HG03469 (cell line): ENCODE measurements around the gene CRYAA.
"Not testable (repeated sequence)": the region's sequence is repeated elsewhere in the genome, so short reads cannot be mapped to it uniquely, and the experiment has no call there.

Source experiments
- ATAC-seq: cut with Tn5 transposase; IDR thresholded peaks from one replicate; pipeline ENCODE4 v1.9.1; 2021; ENCODE audit warnings: mild to moderate bottlenecking, moderate library complexity, moderate number of reproducible peaks; ENCODE audit not compliant: unreplicated experiment

CRYAA gene

GRCh38 chr21:43176621-43177020, 7.8 kb downstream of the CRYAA start:
- not testable (repeated sequence) for ATAC-seq

GRCh38 chr21:43177043-43177906, 8.5 kb downstream of the CRYAA start:
- ATAC-seq = not testable (repeated sequence)

GRCh38 chr21:43178175-43178826, 9.5 kb downstream of the CRYAA start:
- not testable (repeated sequence) for ATAC-seq

- not testable (repeated sequence) for ATAC-seq
Measured at GRCh38 chr21:43181033-43181432, 12.2 kb downstream of the CRYAA start.

- ATAC-seq = not testable (repeated sequence)
Measured at GRCh38 chr21:43187268-43187667, 18.5 kb downstream of the CRYAA start.

- ATAC-seq = no peak
Measured at GRCh38 chr21:43187715-43188114, 18.9 kb downstream of the CRYAA start.

- ATAC-seq = no peak
Measured at GRCh38 chr21:43188181-43188580, 19.4 kb downstream of the CRYAA start.

- no peak for ATAC-seq
Measured at GRCh38 chr21:43188592-43189210, 19.9 kb downstream of the CRYAA start.

GRCh38 chr21:43189936-43190335, 21.1 kb downstream of the CRYAA start:
- ATAC-seq = no peak

GRCh38 chr21:43190544-43190943, 21.7 kb downstream of the CRYAA start:
- ATAC-seq = no peak

GRCh38 chr21:43190951-43191350, 22.1 kb downstream of the CRYAA start:
- ATAC-seq = no peak

- no peak for ATAC-seq
Measured at GRCh38 chr21:43191521-43191920, 22.7 kb downstream of the CRYAA start.

GRCh38 chr21:43191971-43192370, 23.2 kb downstream of the CRYAA start:
- no peak for ATAC-seq

GRCh38 chr21:43192501-43193081, 23.8 kb downstream of the CRYAA start:
- ATAC-seq = no peak

GRCh38 chr21:43193088-43193650, 24.4 kb downstream of the CRYAA start:
- ATAC-seq = no peak

- no peak for ATAC-seq
Measured at GRCh38 chr21:43193651-43194302, 25.0 kb downstream of the CRYAA start.

- no peak for ATAC-seq
Measured at GRCh38 chr21:43194303-43195120, 25.7 kb downstream of the CRYAA start.

GRCh38 chr21:43195121-43196021, 26.6 kb downstream of the CRYAA start:
- ATAC-seq = no peak

- no peak for ATAC-seq
Measured at GRCh38 chr21:43196826-43197225, 28.0 kb downstream of the CRYAA start.
